Peyer's patch (tissue), 4 donors: ENCODE measurements around the gene WDR7.

Experiments used
- POLR2A ChIP-seq, 2 donors: fragments of 450-650 bp; IDR thresholded peaks; one replicate each; pipeline ENCODE4 v1.5.1; 2017; ENCODE audit warnings: antibody characterized with exemption in 2 of 2, mild to moderate bottlenecking in 2 of 2, moderate library complexity in 2 of 2
- TF ChIP-seq, protein P1 (sequence below), 6 experiments: fragments of 450-650 bp in 4 of 6; fragments of 200-600 bp in 2 of 6; sonication (generic) in 1 of 6; IDR thresholded peaks; one replicate each; pipeline ENCODE4 v1.5.1; 2017 to 2019; ENCODE audit warnings: antibody characterized with exemption in 6 of 6, mild to moderate bottlenecking in 3 of 6, moderate library complexity in 1 of 6

DNA sequence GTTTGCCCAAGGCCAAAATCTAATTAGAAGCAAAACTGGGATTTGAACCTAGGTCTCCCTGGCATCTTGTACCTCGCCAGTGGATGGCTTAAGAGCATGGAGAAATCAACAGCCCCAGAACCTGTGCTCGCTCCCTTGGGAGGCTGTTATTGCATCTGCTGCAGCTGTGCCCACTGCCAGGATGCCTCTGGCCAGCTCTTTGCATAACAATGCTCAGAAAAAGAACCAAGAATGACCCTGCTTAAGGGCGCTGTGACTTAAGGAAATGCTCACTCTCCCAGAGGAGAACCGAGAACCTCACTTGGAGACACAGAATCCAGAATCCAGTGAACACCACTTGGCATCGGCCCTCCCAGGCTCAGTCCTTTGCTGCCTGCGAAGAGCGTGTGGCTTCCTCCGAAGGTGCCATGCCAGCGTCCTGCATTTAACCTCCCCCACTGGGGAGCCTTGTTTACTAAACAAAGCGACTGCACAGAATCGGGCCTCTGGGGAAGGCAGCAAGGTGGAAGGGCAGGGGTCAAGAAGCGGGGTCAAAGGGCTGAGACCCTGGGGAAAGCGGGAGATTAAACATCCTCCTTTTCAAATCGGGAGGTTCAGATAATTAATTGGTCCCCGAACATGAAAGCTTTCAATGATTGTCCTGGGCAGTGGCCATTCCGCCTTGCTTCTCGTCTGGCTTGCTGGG, 424.7 kb downstream of the WDR7 start:
- TF ChIP-seq POLR2A (IDR thresholded peaks at IDR 0.05): no peak
- TF ChIP-seq, protein P1, sequence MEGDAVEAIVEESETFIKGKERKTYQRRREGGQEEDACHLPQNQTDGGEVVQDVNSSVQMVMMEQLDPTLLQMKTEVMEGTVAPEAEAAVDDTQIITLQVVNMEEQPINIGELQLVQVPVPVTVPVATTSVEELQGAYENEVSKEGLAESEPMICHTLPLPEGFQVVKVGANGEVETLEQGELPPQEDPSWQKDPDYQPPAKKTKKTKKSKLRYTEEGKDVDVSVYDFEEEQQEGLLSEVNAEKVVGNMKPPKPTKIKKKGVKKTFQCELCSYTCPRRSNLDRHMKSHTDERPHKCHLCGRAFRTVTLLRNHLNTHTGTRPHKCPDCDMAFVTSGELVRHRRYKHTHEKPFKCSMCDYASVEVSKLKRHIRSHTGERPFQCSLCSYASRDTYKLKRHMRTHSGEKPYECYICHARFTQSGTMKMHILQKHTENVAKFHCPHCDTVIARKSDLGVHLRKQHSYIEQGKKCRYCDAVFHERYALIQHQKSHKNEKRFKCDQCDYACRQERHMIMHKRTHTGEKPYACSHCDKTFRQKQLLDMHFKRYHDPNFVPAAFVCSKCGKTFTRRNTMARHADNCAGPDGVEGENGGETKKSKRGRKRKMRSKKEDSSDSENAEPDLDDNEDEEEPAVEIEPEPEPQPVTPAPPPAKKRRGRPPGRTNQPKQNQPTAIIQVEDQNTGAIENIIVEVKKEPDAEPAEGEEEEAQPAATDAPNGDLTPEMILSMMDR (IDR thresholded peaks at IDR 0.05): no peak
